ENCODE results near the gene BABAM2.
"Not testable (repeated sequence)": the region's sequence is repeated elsewhere in the genome, so short reads cannot be mapped to it uniquely, and the experiment has no call there.

Gene BABAM2

GRCh38 chr2:28321426-28321825, 430.9 kb downstream of the BABAM2 start:
- in situ Hi-C loops (cut with HindIII; ENCODE audit: low sequenced_read_pairs), result no loop called here

GRCh38 chr2:28322051-28322450, 431.5 kb downstream of the BABAM2 start:
- in situ Hi-C loops (cut with HindIII; ENCODE audit: low sequenced_read_pairs), result no loop called here

DNA sequence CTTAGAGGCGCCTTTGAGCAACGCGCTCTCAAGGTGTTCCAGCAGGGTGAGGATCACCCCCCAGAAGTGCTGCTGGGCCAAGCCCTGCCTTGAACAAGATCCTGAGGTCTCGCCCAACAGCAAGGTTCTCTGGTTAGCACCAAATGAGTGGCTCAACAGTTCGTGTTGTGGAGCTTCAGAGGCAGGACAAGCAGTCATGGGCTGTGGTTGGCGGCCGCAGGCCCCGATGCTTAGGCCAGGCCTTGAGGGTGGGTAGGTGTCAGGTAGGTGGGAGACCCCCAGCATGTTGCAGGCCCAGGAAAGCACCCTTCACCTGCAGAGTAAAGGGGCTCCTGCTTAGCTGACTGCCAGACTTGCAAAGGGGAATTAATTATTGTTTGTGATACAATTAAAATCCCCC, 431.9 kb downstream of the BABAM2 start:
- in situ Hi-C loops (cut with HindIII; ENCODE audit: low sequenced_read_pairs), result no loop called here

GRCh38 chr2:28322981-28323396, 432.5 kb downstream of the BABAM2 start:
- in situ Hi-C loops (cut with HindIII; ENCODE audit: low sequenced_read_pairs), result no loop called here

DNA sequence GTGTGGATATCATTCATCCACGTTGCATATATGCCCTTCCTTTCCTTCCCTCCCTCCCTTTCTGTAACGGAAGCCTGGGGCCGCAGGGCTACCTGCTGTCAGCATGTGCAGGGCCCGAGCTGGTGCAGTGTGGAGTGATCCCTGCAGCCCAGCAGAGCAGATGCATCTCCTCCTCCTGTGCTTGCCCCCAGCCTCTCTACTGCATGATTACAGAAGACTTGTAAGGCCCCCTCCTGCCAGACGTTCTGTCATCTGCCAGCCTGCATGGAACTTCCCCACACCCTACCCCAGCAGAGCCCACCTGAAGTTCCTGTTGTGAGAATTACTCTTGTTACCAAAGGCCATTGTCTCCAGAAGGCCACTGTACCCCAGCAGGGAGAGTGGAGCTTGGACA, 434.6 kb downstream of the BABAM2 start:
- in situ Hi-C loops (cut with HindIII; ENCODE audit: low sequenced_read_pairs), result no loop called here

GRCh38 chr2:28325567-28326468, 435.3 kb downstream of the BABAM2 start:
- in situ Hi-C loops (cut with HindIII; ENCODE audit: low sequenced_read_pairs), result no loop called here

DNA sequence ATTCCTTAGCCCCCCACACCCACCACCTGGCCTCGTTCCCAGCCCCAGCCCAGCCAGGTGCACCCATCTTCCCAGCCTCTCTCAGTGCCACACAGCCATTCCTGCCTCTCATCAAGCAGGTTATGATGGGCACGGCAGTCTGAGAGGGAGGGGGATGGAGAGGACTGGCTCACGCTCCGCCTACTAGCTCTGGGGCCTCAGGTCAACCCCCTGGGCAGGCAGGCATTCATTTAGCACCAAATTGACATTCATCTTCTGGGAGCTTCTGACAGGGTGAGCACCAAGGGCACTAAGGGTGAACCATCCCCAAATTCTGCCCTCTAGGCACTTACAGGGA, 435.9 kb downstream of the BABAM2 start:
- in situ Hi-C loops (cut with HindIII; ENCODE audit: low sequenced_read_pairs), result no loop called here

DNA sequence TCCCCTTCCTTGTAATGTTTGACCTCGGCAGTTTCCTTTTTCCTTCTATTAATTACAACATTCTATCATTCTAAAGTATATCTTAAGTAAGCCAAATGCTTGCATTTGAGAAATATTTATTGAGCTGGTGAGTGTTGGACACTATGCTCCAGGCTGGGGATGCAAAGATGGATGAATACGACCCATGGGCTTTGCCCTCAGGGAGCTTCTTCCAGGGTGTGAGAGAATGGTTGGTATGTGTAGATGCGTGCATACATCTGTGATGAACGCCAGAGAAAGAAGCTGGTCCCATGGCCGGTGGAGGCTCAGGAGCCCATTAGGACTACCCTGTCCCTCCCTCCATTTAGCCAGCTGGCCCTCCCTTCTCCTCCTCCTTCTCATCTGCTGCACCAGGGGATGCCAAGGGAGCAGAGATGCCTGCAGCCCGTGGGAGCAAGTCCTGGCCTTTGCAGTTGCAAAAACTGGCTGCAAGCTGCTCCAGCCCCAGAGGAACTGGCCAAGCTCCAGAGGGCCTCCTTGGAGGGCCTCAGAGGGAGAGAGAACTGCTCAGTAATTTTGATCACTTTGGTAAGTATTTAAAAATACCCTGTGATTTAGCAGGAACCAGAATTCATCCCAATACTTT, 436.5 kb downstream of the BABAM2 start:
- in situ Hi-C loops (cut with HindIII; ENCODE audit: low sequenced_read_pairs), result no loop called here

DNA sequence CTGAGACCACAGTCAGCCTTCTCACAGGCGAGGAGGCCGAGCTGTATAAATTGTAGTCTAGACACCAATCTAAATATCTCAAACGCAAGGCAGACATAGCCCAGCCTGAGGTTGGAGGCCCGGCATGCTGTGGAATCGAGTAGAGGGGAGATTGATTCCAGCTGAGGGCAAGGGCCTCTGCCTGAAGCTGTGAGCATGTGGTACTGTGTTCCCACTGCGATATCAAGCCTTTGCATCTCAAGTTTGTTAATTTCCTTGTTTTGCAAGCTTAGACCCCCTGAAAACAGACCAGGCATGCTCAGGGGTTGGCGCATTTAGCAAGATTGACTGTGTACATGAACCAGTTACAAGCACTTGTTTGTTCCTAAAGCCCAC, 437.0 kb downstream of the BABAM2 start:
- in situ Hi-C loops (cut with HindIII; ENCODE audit: low sequenced_read_pairs), result no loop called here

- in situ Hi-C loops (cut with HindIII; ENCODE audit: low sequenced_read_pairs), result no loop called here
Measured at GRCh38 chr2:28327956-28328922, 437.7 kb downstream of the BABAM2 start.

DNA sequence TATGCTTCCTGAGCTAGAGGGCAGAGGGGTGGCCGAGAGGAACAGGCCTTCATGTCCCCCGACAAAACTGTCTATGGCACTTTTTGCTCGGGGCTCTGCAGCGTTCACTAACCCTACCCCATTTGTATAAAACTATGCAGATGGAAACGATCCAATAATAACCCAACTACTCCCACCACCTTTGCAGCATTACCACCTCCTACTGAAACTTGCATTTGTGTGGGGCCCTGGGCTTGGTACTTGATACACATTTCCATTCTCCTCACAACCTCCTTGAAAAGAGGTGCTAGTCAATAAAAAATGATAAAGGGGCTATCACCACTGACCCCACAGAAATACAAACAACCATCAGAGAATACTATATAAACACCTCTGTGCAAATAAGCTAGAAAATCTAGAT, 438.7 kb downstream of the BABAM2 start:
- in situ Hi-C loops (cut with HindIII; ENCODE audit: low sequenced_read_pairs), result no loop called here

DNA sequence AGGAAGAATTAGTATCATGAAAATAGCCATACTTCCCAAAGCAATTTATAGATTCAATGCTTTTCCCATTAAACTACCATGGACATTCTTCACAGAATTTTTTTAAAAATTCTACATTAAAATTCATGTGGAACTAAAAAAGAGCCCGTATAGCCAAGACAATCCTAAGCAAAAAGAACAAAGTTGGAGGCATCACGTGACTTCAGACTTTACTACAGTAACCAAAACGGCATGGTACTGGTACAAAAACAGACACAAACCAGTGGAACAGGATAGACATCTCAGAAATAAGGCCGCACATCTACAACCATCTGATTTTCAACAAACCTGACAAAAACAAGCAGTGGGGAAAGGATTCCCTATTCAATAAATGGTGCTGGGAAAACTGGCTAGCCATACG, 440.2 kb downstream of the BABAM2 start:
- in situ Hi-C loops (cut with HindIII; ENCODE audit: low sequenced_read_pairs), result not testable (repeated sequence)

GRCh38 chr2:28331797-28332196, 441.3 kb downstream of the BABAM2 start:
- in situ Hi-C loops (cut with HindIII; ENCODE audit: low sequenced_read_pairs), result not testable (repeated sequence)

DNA sequence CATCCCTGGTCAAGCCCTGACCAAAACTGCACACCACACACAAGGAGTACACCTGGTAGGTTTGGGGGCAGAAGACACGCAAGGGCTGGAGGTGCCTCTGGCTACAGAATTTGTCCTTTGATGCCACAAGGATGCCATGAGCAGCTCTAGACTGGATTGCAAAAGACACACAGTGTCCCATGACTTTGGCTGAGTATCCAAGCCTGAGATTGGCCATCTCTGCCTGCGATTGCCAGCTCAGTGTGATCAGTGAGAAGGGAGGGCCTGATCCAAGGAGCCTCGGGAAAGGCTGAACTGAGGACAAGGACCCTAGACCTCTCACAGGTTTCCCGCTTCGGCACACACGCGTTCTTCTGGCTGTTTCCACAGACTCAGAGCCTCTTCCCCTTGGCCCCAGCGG, 442.2 kb downstream of the BABAM2 start:
- in situ Hi-C loops (cut with HindIII; ENCODE audit: low sequenced_read_pairs), result no loop called here

DNA sequence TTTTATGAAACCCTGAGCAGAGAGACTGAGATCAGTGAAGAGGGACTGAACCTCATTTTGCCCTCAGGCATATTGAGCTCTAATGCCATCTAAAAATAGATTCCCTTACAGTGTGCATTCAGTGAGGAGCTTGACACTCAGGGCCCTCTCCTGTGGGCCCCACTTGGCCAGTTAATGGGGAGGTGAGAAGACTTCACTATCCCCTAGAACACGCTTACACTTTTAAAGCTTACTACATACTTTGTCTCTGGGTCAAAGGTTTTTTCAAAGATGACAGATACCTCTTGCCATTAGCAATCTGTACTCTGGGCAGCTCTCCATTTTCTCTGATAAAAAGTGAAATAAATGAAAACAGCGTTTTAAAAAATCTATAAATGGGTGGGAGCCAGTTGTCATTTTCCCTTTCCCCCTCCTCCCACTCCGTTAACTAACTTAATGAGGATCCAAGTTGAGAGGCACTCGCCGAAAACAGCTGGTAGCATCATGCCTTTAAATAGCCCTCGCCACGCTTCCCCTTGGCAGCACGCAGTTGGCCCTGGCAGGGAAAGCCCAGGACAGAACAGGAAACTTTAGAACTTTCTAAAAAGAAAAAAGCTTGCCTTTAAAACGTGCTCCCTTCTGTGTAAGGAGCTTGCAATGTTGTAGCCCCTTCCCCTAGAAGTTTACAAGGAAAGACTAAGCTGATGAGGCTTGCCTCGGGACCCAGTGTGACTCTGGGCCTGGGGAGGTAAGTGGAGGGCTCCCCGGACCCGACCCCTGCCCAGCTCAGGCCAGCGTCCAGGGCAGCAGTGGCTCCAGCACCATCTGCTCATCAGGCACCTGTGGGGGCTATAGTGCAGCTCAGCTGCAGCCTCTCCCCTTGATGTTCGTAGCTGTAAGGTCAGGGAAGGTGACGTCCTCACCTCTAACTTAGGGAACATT, 443.3 kb downstream of the BABAM2 start:
- in situ Hi-C loops (cut with HindIII; ENCODE audit: low sequenced_read_pairs), result no loop called here

- in situ Hi-C loops (cut with HindIII; ENCODE audit: low sequenced_read_pairs), result no loop called here
Measured at GRCh38 chr2:28334527-28334894, 444.0 kb downstream of the BABAM2 start.

- in situ Hi-C loops (cut with HindIII; ENCODE audit: low sequenced_read_pairs), result not testable (repeated sequence)
Measured at GRCh38 chr2:28335265-28335664, 444.7 kb downstream of the BABAM2 start.

- in situ Hi-C loops (cut with HindIII; ENCODE audit: low sequenced_read_pairs), result no loop called here
Measured at GRCh38 chr2:28335666-28336065, 445.1 kb downstream of the BABAM2 start.

- in situ Hi-C loops (cut with HindIII; ENCODE audit: low sequenced_read_pairs), result no loop called here
Measured at GRCh38 chr2:28336264-28336980, 445.9 kb downstream of the BABAM2 start.
